Colonic mucosa (tissue), 4 donors: Measurements from ENCODE around the gene CHAD. TPM values are rescaled to one million over a fixed set of nuclear protein-coding genes. Genes with fewer than 3 reads are reported as not detected.

Experiments
- DNase-seq: peaks from one replicate; pipeline ENCODE4 v3.0.0-alpha.2; 2020
- H3K27ac ChIP-seq: fragments of 200-600 bp; one replicate; pipeline ENCODE4 v1.8.0; 2021
- H3K27me3 ChIP-seq: fragments of 200-600 bp; one replicate; pipeline ENCODE4 v1.8.0; 2021
- H3K36me3 ChIP-seq: fragments of 200-600 bp; one replicate; pipeline ENCODE4 v1.8.0; 2021
- H3K4me1 ChIP-seq: fragments of 200-600 bp; one replicate; pipeline ENCODE4 v1.8.0; 2021; ENCODE audit warnings: mild to moderate bottlenecking
- H3K4me3 ChIP-seq: fragments of 200-600 bp; one replicate; pipeline ENCODE4 v1.8.0; 2021
- H3K9ac ChIP-seq, 2 donors: one replicate each; pipeline ENCODE4 v1.7.0; 2013; ENCODE audit warnings: control low read depth in 2 of 2, low read depth in 2 of 2, low read length in 2 of 2
- H3K9me3 ChIP-seq: fragments of 200-600 bp; one replicate; pipeline ENCODE4 v1.8.0; 2021
- CTCF ChIP-seq: fragments of 200-600 bp; IDR thresholded peaks from one replicate; pipeline ENCODE4 v1.8.0; 2022; ENCODE audit warnings: antibody characterized with exemption, mild to moderate bottlenecking
- intact Hi-C: fragments of 100-400 bp; cut with DNase I; formaldehyde crosslinking; loops from one replicate; pipeline ENCODE4 v1.14.1; 2022
- total RNA-seq, 2 donors: library from RNA; stranded (reverse); fragmentation: NEBNext Ultra II Directional in 1 of 2; extraction: Animal tissue kit (Norgen Biotek cat#: 25700) in 1 of 2; gene quantifications; one replicate each; pipeline ENCODE4 v1.2.1, GENCODE V29; 2021
- donor health status: healthy.
- donor health status: DM: no; HTN: no; CAD: no.
- donor health status: DM: no; HTN: no; CAD: no.

Gene CHAD
- total RNA-seq, 2 donors from 2014 or later: 1.8 to 3.6 TPM

- H3K27ac ChIP-seq: no peak overlapping the region
- intact Hi-C loops: loop anchor here (5.0 to 10.0 kb wide), 2 partner anchors 55 to 142 kb away; no protein-coding TSS in a partner anchor
- peak; percentile 94 for DNase-seq
- no peaks in the 10 kb centered on the region for H3K9me3 ChIP-seq
- H3K27me3 ChIP-seq: no peaks in the 10 kb centered on the region
- H3K36me3 ChIP-seq: no peaks in the 10 kb centered on the region
- peaks cover 7% of the 10 kb centered on the region for H3K4me1 ChIP-seq
- H3K9ac ChIP-seq: no peak overlapping the region
- peak; percentile 79 for TF ChIP-seq CTCF
- H3K4me3 ChIP-seq: no peak overlapping the region
Observed at GRCh38 chr17:50482516-50482915, 13.8 kb upstream of the CHAD start.

- no peak overlapping the region for H3K4me3 ChIP-seq
- H3K4me1 ChIP-seq: peaks cover 7% of the 10 kb centered on the region
- H3K27me3 ChIP-seq: no peaks in the 10 kb centered on the region
- TF ChIP-seq CTCF: no peak
- no peak for DNase-seq
- H3K9me3 ChIP-seq: no peaks in the 10 kb centered on the region
- intact Hi-C loops: loop anchor here (5.0 to 10.0 kb wide), 2 partner anchors 55 to 143 kb away; no protein-coding TSS in a partner anchor
- H3K27ac ChIP-seq: no peak overlapping the region
- no peaks in the 10 kb centered on the region for H3K36me3 ChIP-seq
- no peak overlapping the region for H3K9ac ChIP-seq
Observed at GRCh38 chr17:50482110-50482509, 13.4 kb upstream of the CHAD start.

GRCh38 chr17:50481648-50482047 lies 13.0 kb upstream of the CHAD start:
- Histone ChIP-seq H3K4me3 (no peak overlapping the region), H3K27me3 (no peaks in the 10 kb centered on the region), H3K4me1 (peaks cover 7% of the 10 kb centered on the region), H3K9ac (no peak overlapping the region), H3K36me3 (no peaks in the 10 kb centered on the region), H3K9me3 (no peaks in the 10 kb centered on the region), H3K27ac (no peak overlapping the region)
- TF ChIP-seq CTCF: no peak
- intact Hi-C loops: loop anchor here (5.0 to 10.0 kb wide), 2 partner anchors 56 to 143 kb away; no protein-coding TSS in a partner anchor
- DNase-seq: no peak

GRCh38 chr17:50480854-50481490 lies 12.3 kb upstream of the CHAD start:
- H3K4me1 ChIP-seq: peaks cover 7% of the 10 kb centered on the region
- H3K9me3 ChIP-seq: no peaks in the 10 kb centered on the region
- H3K27me3 ChIP-seq: no peaks in the 10 kb centered on the region
- intact Hi-C loops: loop anchor here (5.0 to 10.0 kb wide), 2 partner anchors 56 to 144 kb away; no protein-coding TSS in a partner anchor
- no peak overlapping the region for H3K4me3 ChIP-seq
- no peak overlapping the region for H3K9ac ChIP-seq
- TF ChIP-seq CTCF: no peak
- no peak overlapping the region for H3K27ac ChIP-seq
- no peaks in the 10 kb centered on the region for H3K36me3 ChIP-seq
- no peak for DNase-seq

- no peak for DNase-seq
- no peaks in the 10 kb centered on the region for H3K27me3 ChIP-seq
- intact Hi-C loops: loop anchor here (5.0 to 10.0 kb wide), 2 partner anchors 57 to 145 kb away; no protein-coding TSS in a partner anchor
- H3K4me1 ChIP-seq: peaks cover 7% of the 10 kb centered on the region
- no peaks in the 10 kb centered on the region for H3K36me3 ChIP-seq
- TF ChIP-seq CTCF: no peak
- no peaks in the 10 kb centered on the region for H3K9me3 ChIP-seq
- no peak overlapping the region for H3K4me3 ChIP-seq
- H3K9ac ChIP-seq: peak overlapping the region in 1 of 2 donors; percentile 55
- H3K27ac ChIP-seq: no peak overlapping the region
Observed at GRCh38 chr17:50480142-50480764, 11.6 kb upstream of the CHAD start.
